Thoracic aorta (tissue), 2 donors: Measurements from ENCODE around the gene C1orf122. TPM values are rescaled to one million over a fixed set of nuclear protein-coding genes. Genes with fewer than 3 reads are reported as not detected.

ENCODE experiments used
- ATAC-seq: fragments of 150-250 bp; one replicate; pipeline ENCODE4 v1.8.0; 2017; ENCODE audit warnings: low read depth; ENCODE audit not compliant: insufficient number of reproducible peaks, low FRiP score
- DNase-seq: peaks from one replicate; pipeline ENCODE4 v3.0.0-alpha.2; 2020; ENCODE audit warnings: low spot score
- H3K27ac ChIP-seq, 2 donors: fragments of 200-600 bp; sonication (generic); 1 replicate in 1 of 2; 2 replicates in 1 of 2; pipeline ENCODE4 v1.5.1; 2016; ENCODE audit warnings: mild to moderate bottlenecking in 2 of 2, moderate library complexity in 2 of 2
- H3K27me3 ChIP-seq: fragments of 200-600 bp; sonication (generic); replicated peaks from 2 replicates; pipeline ENCODE4 v1.6.0; 2016; ENCODE audit warnings: mild to moderate bottlenecking; ENCODE audit not compliant: insufficient read depth
- H3K36me3 ChIP-seq: fragments of 200-600 bp; sonication (generic); one replicate; pipeline ENCODE4 v1.5.1; 2016
- H3K4me1 ChIP-seq, 2 donors: fragments of 200-600 bp; sonication (generic); 1 replicate in 1 of 2; 2 replicates in 1 of 2; pipeline versions ENCODE4 v1.5.1 to v1.6.0; 2016; ENCODE audit warnings: low read depth in 2 of 2, mild to moderate bottlenecking in 1 of 2; ENCODE audit not compliant: control insufficient read depth in 1 of 2
- H3K4me3 ChIP-seq: fragments of 200-600 bp; sonication (generic); 2 replicates; pipeline ENCODE4 v1.5.1; 2016; ENCODE audit warnings: mild to moderate bottlenecking
- H3K9me3 ChIP-seq: fragments of 200-600 bp; sonication (generic); 2 replicates; pipeline ENCODE4 v1.5.1; 2016
- CTCF ChIP-seq: fragments of 200-600 bp; sonication (generic); IDR thresholded peaks from one replicate; pipeline ENCODE4 v1.5.1; 2019; ENCODE audit warnings: antibody characterized with exemption
- total RNA-seq, 2 donors: library from RNA; depleted of rRNA; stranded (reverse); fragments of >200 nt; gene quantifications; one replicate each; pipeline versions ENCODE4 v1.1.0 to v1.2.3, GENCODE V29; 2016

The C1orf122 gene
- total RNA-seq, 2 donors from 2014 or later: 33.9 to 96.0 TPM

DNA sequence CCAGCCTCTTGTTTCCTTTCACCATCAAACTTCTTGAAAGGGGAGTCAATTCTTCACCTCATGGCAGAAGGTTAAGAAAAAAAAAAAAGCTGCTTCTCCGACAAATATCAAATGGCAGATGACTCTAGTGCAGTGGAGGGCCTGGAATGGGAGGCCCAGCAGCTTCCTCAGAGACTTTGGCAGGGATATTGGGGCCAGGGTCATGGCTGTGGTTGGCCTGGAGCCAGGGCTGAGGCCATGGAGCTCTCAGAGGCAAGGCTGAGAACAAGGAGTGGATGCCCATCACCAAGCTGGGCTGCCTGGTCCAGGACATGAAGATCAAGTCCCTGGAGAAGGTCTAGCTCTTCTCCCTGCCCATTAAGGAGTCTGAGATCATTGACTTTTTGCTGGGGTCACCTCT, 33.1 kb downstream of the C1orf122 start:
- ATAC-seq (no peak), DNase-seq (no peak)
- Histone ChIP-seq H3K36me3 (peaks cover 26% of the 10 kb centered on the region), H3K9me3 (no peaks in the 10 kb centered on the region), H3K27ac (no peak overlapping the region), H3K4me3 (no peak overlapping the region), H3K27me3 (no peaks in the 10 kb centered on the region), H3K4me1 (no peaks in the 10 kb centered on the region)
- TF ChIP-seq CTCF: no peak

- Histone ChIP-seq H3K36me3 (peaks cover 22% of the 10 kb centered on the region), H3K27me3 (no peaks in the 10 kb centered on the region), H3K9me3 (no peaks in the 10 kb centered on the region), H3K4me3 (no peak overlapping the region), H3K27ac (no peak overlapping the region), H3K4me1 (no peaks in the 10 kb centered on the region)
- no peak for DNase-seq
- no peak for ATAC-seq
- no peak for TF ChIP-seq CTCF
These were observed 34.1 kb downstream of the C1orf122 start for GRCh38 chr1:37841652-37842051.

DNA sequence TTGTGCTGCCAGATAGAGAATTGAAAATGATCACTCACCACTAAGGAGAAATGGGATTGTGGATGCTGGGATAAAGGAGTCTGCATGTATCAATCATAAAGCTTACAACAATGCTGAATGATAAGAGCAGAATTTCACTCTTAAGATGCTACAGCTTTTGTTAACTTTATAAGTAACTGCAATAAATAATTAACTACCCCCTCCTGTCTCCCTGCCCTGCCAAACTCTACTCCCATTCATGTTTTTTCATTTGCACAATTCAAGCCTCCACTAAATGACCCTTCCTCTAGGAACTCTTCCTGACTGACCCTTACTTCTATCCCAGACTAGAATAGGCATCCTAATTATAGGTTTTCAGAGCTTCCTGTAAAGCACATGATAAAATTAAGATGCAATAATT, 36.9 kb downstream of the C1orf122 start:
- no peaks in the 10 kb centered on the region for H3K27me3 ChIP-seq
- no peak for TF ChIP-seq CTCF
- DNase-seq (no peak), ATAC-seq (no peak)
- no peak overlapping the region for H3K4me3 ChIP-seq
- H3K36me3 ChIP-seq: peaks cover 6% of the 10 kb centered on the region
- no peak overlapping the region for H3K27ac ChIP-seq
- H3K4me1 ChIP-seq: no peaks in the 10 kb centered on the region
- H3K9me3 ChIP-seq: no peaks in the 10 kb centered on the region

GRCh38 chr1:37845049-37845646, 37.6 kb downstream of the C1orf122 start:
- no peak for ATAC-seq

DNA sequence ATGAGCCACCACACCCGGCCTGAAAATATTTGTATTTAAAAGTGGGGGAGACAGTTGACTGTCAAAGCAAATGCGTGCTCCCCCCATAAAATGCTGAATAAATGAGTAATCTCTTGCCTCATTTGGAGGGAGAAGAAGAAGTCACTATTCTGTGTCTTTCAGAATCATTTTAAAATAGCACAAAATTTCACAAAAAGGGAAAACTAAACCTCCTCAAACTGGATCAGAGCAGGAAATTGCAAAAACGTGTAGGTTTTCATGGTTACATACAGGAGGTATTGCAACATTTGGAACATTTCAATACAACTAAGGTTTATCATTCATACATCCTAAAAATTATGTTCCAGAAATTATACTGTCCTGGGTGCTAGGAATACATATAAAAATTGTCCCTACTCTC, 38.2 kb downstream of the C1orf122 start:
- peaks cover 6 to 8% of the 10 kb centered on the region in 2 donors for H3K4me1 ChIP-seq
- no peaks in the 10 kb centered on the region for H3K27me3 ChIP-seq
- no peaks in the 10 kb centered on the region for H3K9me3 ChIP-seq
- no peak overlapping the region for H3K27ac ChIP-seq
- H3K36me3 ChIP-seq: no peaks in the 10 kb centered on the region
- ATAC-seq (no peak), DNase-seq (no peak)
- TF ChIP-seq CTCF: no peak
- H3K4me3 ChIP-seq: no peak overlapping the region

More at GRCh38 chr1:37845049-37845646, 37.6 kb downstream of the C1orf122 start:
- H3K27me3 ChIP-seq: no peaks in the 10 kb centered on the region
- no peak overlapping the region for H3K27ac ChIP-seq
- H3K36me3 ChIP-seq: no peaks in the 10 kb centered on the region
- H3K4me3 ChIP-seq: no peak overlapping the region
- H3K4me1 ChIP-seq: peaks cover 0 to 4% of the 10 kb centered on the region in 2 donors
- H3K9me3 ChIP-seq: no peaks in the 10 kb centered on the region
- DNase-seq: no peak
- no peak for TF ChIP-seq CTCF
